CD14-positive monocyte (primary cell): Measurements from ENCODE around the gene CDH13. TPM values are rescaled to one million over a fixed set of nuclear protein-coding genes. Genes with fewer than 3 reads are reported as not detected.

Experiments used
- DNase-seq, 3 donors: peaks; one replicate each; pipeline ENCODE4 v3.0.0-alpha.2; 2011 to 2022
- H2AFZ ChIP-seq: 2 replicates; pipeline ENCODE4 v1.6.0; 2012; ENCODE audit warnings: mild to moderate bottlenecking, low read depth, low read length, inconsistent platforms; ENCODE audit not compliant: insufficient read depth, poor library complexity, severe bottlenecking
- H3K27ac ChIP-seq, 2 donors: 1 replicate in 1 of 2; 2 replicates in 1 of 2; pipeline ENCODE4 v1.5.1; 2012 to 2013; ENCODE audit warnings: low read length in 2 of 2, control low read depth in 1 of 2, inconsistent platforms in 1 of 2, low read depth in 1 of 2, mild to moderate bottlenecking in 1 of 2
- H3K27me3 ChIP-seq, 2 donors: one replicate each; pipeline versions ENCODE4 v1.6.0 to v1.6.1; 2011 to 2013; ENCODE audit warnings: low read length in 2 of 2; ENCODE audit not compliant: control insufficient read depth in 2 of 2, insufficient read depth in 2 of 2
- H3K36me3 ChIP-seq, 2 donors: replicated peaks in 1 of 2; 1 replicate in 1 of 2; 2 replicates in 1 of 2; pipeline versions ENCODE4 v1.5.1 to v1.6.1; 2012 to 2013; ENCODE audit warnings: low read length in 2 of 2, control low read depth in 1 of 2, inconsistent platforms in 1 of 2, mild to moderate bottlenecking in 1 of 2; ENCODE audit not compliant: insufficient read depth in 2 of 2, control insufficient read depth in 1 of 2
- H3K4me1 ChIP-seq, 2 donors: 1 replicate in 1 of 2; 2 replicates in 1 of 2; pipeline versions ENCODE4 v1.5.1 to v1.6.1; 2012 to 2013; ENCODE audit warnings: low read length in 2 of 2, control low read depth in 1 of 2, inconsistent platforms in 1 of 2, mild to moderate bottlenecking in 1 of 2, moderate library complexity in 1 of 2; ENCODE audit not compliant: insufficient read depth in 2 of 2, control insufficient read depth in 1 of 2
- H3K4me2 ChIP-seq: replicated peaks from 2 replicates; pipeline ENCODE3; 2012; ENCODE audit warnings: low read length, moderate library complexity, mild to moderate bottlenecking; ENCODE audit not compliant: poor library complexity, severe bottlenecking; ENCODE audit errors: extremely low read depth
- H3K4me3 ChIP-seq, 3 experiments: fragments of 200-600 bp in 1 of 3; sonication (generic) in 1 of 3; replicated peaks in 1 of 3; 1 replicate in 2 of 3; 2 replicates in 1 of 3; pipeline ENCODE4 v1.5.1; 2011 to 2013; ENCODE audit warnings: low read length in 3 of 3, mild to moderate bottlenecking in 3 of 3, control low read depth in 2 of 3, low read depth in 2 of 3, inconsistent platforms in 1 of 3, moderate library complexity in 1 of 3
- H3K79me2 ChIP-seq: 2 replicates; pipeline ENCODE4 v1.6.0; 2012; ENCODE audit warnings: mild to moderate bottlenecking, control low read depth, inconsistent platforms, low read length, moderate library complexity; ENCODE audit not compliant: insufficient read depth
- H3K9ac ChIP-seq: 2 replicates; pipeline ENCODE4 v1.6.0; 2017; ENCODE audit warnings: low read length, mild to moderate bottlenecking; ENCODE audit not compliant: insufficient read depth, poor library complexity, severe bottlenecking
- H3K9me3 ChIP-seq, 2 donors: replicated peaks in 1 of 2; 1 replicate in 1 of 2; 2 replicates in 1 of 2; pipeline versions ENCODE4 v1.5.1 to v1.6.1; 2012 to 2013; ENCODE audit warnings: low read length in 2 of 2, control low read depth in 1 of 2; ENCODE audit not compliant: control insufficient read depth in 1 of 2, insufficient read depth in 1 of 2
- H4K20me1 ChIP-seq: 2 replicates; pipeline ENCODE4 v1.6.0; 2012; ENCODE audit warnings: mild to moderate bottlenecking, low read length, control low read depth, moderate library complexity; ENCODE audit not compliant: insufficient read depth
- H3K27ac Mint-ChIP-seq, 7 donors: one replicate each; pipeline ENCODE4 v1.8.0; 2020; ENCODE audit warnings: mild to moderate bottlenecking in 7 of 7, mixed read lengths in 7 of 7, moderate library complexity in 6 of 7, inconsistent platforms in 2 of 7
- H3K27me3 Mint-ChIP-seq, 3 donors: one replicate each; pipeline ENCODE4 v1.8.0; 2021 to 2022; ENCODE audit warnings: low read depth in 3 of 3, mild to moderate bottlenecking in 3 of 3, mixed read lengths in 3 of 3, moderate library complexity in 3 of 3, inconsistent platforms in 1 of 3
- H3K36me3 Mint-ChIP-seq, 2 donors: one replicate each; pipeline ENCODE4 v1.8.0; 2020; ENCODE audit warnings: mixed read lengths in 2 of 2, inconsistent platforms in 1 of 2, mild to moderate bottlenecking in 1 of 2
- H3K4me1 Mint-ChIP-seq: one replicate; pipeline ENCODE4 v1.8.0; 2020; ENCODE audit warnings: mild to moderate bottlenecking, mixed read lengths
- H3K4me3 Mint-ChIP-seq, 2 donors: one replicate each; pipeline ENCODE4 v1.8.0; 2020; ENCODE audit warnings: mild to moderate bottlenecking in 2 of 2, mixed read lengths in 2 of 2, moderate library complexity in 1 of 2
- H3K9me3 Mint-ChIP-seq, 7 donors: one replicate each; pipeline ENCODE4 v1.8.0; 2020 to 2022; ENCODE audit warnings: mixed read lengths in 7 of 7, mild to moderate bottlenecking in 6 of 7, moderate library complexity in 6 of 7, inconsistent platforms in 2 of 7
- CTCF ChIP-seq: fragments of 200-600 bp; IDR thresholded peaks from one replicate; pipeline ENCODE4 v1.8.0; 2022; ENCODE audit warnings: antibody characterized with exemption, mild to moderate bottlenecking
- WGBS: methylation state at CpG from one replicate; pipeline ENCODE4 v1.1.5; 2013; ENCODE audit warnings: missing lambda C conversion rate; ENCODE audit not compliant: insufficient coverage; 5-methylcytosine and 5-hydroxymethylcytosine counted together
- intact Hi-C, 2 donors: fragments of 100-400 bp; cut with micrococcal nuclease; formaldehyde crosslinking; loops; one replicate each; pipeline versions ENCODE4 v1.15.0 to v1.15.1; 2023
- polyA plus RNA-seq, 3 donors: library from polyadenylated mRNA; depleted of rRNA in 1 of 3; unstranded in 2 of 3; stranded (reverse) in 1 of 3; fragments of 300-500 nt in 2 of 3; fragments of >200 nt in 1 of 3; fragmentation: Illumina TruSeq in 2 of 3; gene quantifications; 1 replicate in 2 of 3; 2 replicates in 1 of 3; pipeline ENCODE4 v1.2.3, GENCODE V29; 2012 to 2021

The CDH13 gene
- polyA plus RNA-seq, 3 donors: 0.13 to 0.19 TPM; not detected in 1

GRCh38 chr16:83550183-83550569 is 923.4 kb downstream of the CDH13 start:
- Mint-ChIP-seq H3K9me3 (peaks cover 0 to 16% (median 5%) of the 10 kb centered on the region in 7 donors), H3K27me3 (peaks cover 3 to 8% (median 4%) of the 10 kb centered on the region in 3 donors), H3K4me3 (no peak overlapping the region), H3K36me3 (no peaks in the 10 kb centered on the region), H3K27ac (no peak overlapping the region), H3K4me1 (no peaks in the 10 kb centered on the region)
- Histone ChIP-seq H3K27ac (no peak overlapping the region), H3K9me3 (peaks cover 0 to 18% of the 10 kb centered on the region in 2 donors), H4K20me1 (no peaks in the 10 kb centered on the region), H3K79me2 (no peaks in the 10 kb centered on the region), H3K9ac (no peak overlapping the region), H3K4me3 (no peak overlapping the region), H3K4me1 (no peaks in the 10 kb centered on the region), H3K4me2 (no peak overlapping the region), H2AFZ (no peak overlapping the region), H3K36me3 (no peaks in the 10 kb centered on the region), H3K27me3 (no peaks in the 10 kb centered on the region)
- TF ChIP-seq CTCF: no peak
- no peak for DNase-seq
- intact Hi-C loops: loop anchor here in 1 of 2 donors (10.0 kb wide), 1 partner anchor 325 kb away; no protein-coding TSS in a partner anchor
- WGBS: 63% methylated on average over 4 of the region's 4 CpGs

DNA sequence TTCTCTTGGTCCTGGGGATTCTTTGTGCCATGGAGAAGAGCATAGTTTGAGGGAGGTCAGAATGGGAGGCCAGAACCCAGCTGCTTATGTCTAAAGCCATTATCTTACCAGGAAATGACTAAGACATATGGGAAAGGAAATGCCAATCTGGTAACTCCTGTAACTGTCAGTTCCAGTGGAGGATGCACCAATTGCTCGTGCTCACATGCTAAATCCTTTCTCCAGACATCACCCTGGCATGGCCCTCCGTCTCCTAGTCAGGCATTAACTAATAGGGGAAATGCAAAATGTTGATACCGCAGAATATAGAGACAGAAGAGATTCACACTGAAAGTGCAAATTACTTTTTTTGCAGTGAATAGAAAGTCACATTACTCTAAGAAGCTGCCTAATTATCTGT is 925.5 kb downstream of the CDH13 start:
- no peak for TF ChIP-seq CTCF
- peaks cover 0 to 2% of the 10 kb centered on the region in 2 donors for H3K27me3 ChIP-seq
- intact Hi-C loops: loop anchor here in 1 of 2 donors (10.0 kb wide), 1 partner anchor 323 kb away; no protein-coding TSS in a partner anchor
- H3K9ac ChIP-seq: no peak overlapping the region
- Mint-ChIP-seq H3K36me3 (no peaks in the 10 kb centered on the region), H3K9me3 (peaks cover 0 to 15% (median 5%) of the 10 kb centered on the region in 7 donors), H3K27ac (no peak overlapping the region), H3K4me3 (no peak overlapping the region), H3K27me3 (peaks cover 2 to 8% (median 3%) of the 10 kb centered on the region in 3 donors), H3K4me1 (no peaks in the 10 kb centered on the region)
- H3K27ac ChIP-seq: no peak overlapping the region
- H3K36me3 ChIP-seq: no peaks in the 10 kb centered on the region
- peaks cover 0 to 13% of the 10 kb centered on the region in 2 donors for H3K9me3 ChIP-seq
- no peaks in the 10 kb centered on the region for H3K79me2 ChIP-seq
- H3K4me2 ChIP-seq: no peak overlapping the region
- H2AFZ ChIP-seq: no peak overlapping the region
- no peak for DNase-seq
- no peaks in the 10 kb centered on the region for H4K20me1 ChIP-seq
- H3K4me1 ChIP-seq: no peaks in the 10 kb centered on the region
- H3K4me3 ChIP-seq: no peak overlapping the region
- WGBS: no CpG with 5 or more reads among the region's 3 CpGs
